Body of pancreas (tissue), 4 donors: ENCODE data around the gene PHKB.

ENCODE experiments used
- CTCF ChIP-seq, 7 experiments: fragments of 450-650 bp in 4 of 7; fragments of 200-600 bp in 3 of 7; sonication (generic) in 3 of 7; IDR thresholded peaks; one replicate each; pipeline ENCODE4 v1.5.1; 2016 to 2019; ENCODE audit warnings: antibody characterized with exemption in 7 of 7
- POLR2A ChIP-seq, 3 donors: fragments of 450-650 bp; IDR thresholded peaks; one replicate each; pipeline ENCODE4 v1.6.1; 2016; ENCODE audit warnings: antibody characterized with exemption in 3 of 3, mild to moderate bottlenecking in 2 of 3

- TF ChIP-seq CTCF (IDR thresholded peaks at IDR 0.05) (no peak), POLR2A (IDR thresholded peaks at IDR 0.05) (no peak)
Observed at GRCh38 chr16:47493381-47494337, 32.5 kb downstream of the PHKB start.
